ENCODE measurements around the gene RBMS3.
"Not testable (repeated sequence)": the region's sequence is repeated elsewhere in the genome, so short reads cannot be mapped to it uniquely, and the experiment has no call there.

The RBMS3 gene

DNA sequence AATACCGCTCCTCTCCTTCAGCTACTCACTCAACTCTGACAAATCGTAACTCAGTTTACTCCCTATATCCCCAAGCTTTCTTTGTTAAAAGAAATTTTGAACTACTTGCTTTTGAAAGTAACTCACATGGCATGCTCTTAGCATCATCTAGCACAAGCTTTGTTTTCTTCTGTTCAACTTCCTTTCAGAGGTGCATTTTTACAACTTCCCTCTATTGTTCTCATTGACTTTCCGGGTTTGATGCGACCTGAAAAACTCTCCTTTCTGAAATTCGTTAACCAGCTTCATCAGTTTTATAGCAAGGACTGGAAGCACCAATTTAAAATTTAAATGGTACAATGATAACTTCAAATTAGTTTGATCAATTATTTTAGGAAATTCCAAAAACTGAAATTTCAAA, 696.0 kb downstream of the RBMS3 start:
- DNase-seq = no peak

GRCh38 chr3:29977360-29977759, 696.5 kb downstream of the RBMS3 start:
- DNase-seq = no peak

GRCh38 chr3:29978036-29978435, 697.2 kb downstream of the RBMS3 start:
- no peak for DNase-seq

GRCh38 chr3:29991198-29991597, 710.3 kb downstream of the RBMS3 start:
- DNase-seq = no peak

GRCh38 chr3:30002797-30003196, 721.9 kb downstream of the RBMS3 start:
- no peak for DNase-seq

GRCh38 chr3:30003741-30004140, 722.9 kb downstream of the RBMS3 start:
- DNase-seq = no peak

DNA sequence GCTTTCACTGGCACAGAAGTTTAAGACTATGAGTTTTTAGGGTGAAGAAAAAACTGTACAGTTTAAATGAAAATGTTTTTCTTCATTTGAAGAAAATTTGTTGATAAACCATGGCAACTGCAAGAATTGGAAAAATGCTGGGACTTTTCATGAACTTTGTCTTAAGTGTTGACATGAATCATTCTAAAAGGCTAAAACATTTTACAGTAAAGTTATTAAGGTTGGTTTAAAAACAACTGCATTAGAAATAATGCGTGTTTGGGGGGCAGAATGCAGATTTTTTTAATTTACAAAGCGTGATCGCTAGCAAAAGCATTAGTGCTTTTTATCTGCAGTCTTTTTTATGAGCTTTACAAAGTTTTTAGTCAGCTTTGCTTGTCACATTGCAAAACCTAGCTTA, 723.6 kb downstream of the RBMS3 start:
- no peak for DNase-seq

DNA sequence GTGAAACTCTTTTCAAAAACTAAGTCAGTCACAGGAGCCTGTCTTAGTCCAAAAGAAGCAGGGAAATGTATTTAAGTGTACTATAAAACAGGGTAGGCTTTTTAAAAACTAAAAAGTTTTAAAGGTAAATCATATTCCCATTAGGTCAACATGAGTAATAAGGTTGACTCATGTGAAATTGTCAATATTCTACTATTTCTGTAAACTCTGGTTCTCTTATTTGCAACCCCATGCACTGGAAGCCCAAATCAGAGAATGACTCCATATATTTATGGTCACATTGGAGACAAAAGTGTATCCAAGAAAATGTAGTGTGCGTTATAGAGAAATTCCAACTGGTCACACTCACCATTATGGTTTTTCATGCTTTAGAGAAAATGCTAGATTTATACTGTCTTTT, 725.2 kb downstream of the RBMS3 start:
- DNase-seq = no peak

GRCh38 chr3:30007668-30008067, 726.8 kb downstream of the RBMS3 start:
- DNase-seq = no peak

DNA sequence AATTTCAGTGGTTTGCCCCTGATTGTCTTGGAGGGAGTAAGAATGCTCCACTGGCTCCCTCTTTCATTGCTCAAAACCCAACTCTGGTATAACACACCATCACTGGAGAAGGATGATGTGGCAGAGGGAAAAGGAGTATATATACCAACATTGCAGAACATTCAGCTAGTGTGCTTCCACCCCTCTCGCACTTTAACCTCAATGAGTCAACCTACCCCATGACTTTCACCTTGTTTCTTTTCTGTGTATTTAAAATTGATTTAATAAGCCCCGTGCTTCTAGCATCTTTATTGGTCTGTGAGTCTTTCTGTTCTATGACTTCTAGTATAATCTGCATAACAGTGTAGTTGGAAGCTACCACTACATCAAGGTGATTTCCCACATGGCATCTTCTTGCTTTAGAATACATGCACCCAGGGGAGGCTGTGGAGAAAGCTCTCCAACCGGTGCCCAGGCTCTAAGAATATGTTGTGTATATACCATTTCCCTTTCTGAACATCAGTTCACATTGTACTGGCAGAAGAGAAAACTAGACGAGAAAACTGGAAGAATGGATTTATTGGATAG, 730.4 kb downstream of the RBMS3 start:
- no peak for DNase-seq

GRCh38 chr3:30012941-30013543, 732.2 kb downstream of the RBMS3 start:
- DNase-seq = peak; percentile 29 to 75 (median 67)

GRCh38 chr3:30017901-30018300, 737.0 kb downstream of the RBMS3 start:
- DNase-seq = no peak

DNA sequence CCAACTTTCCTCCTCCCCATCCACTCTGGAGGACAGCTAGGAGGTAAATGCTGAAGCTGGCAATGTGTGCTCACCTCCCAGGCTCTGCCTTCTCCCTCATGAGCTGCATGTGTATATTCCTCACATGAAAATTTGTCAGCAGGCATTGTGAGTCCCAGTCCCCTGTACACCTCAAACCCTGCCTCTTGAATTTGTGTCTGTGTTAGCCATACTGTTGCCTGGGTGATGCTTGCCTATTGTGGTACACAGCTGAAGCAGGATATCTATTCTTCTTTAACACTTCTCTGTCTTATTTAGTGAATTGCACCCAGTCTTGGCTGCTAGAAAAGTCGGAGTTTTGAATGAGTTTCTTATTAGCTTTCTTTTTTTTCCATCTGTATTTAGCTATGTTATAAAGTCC, 739.5 kb downstream of the RBMS3 start:
- DNase-seq = peak in 1 of 3 experiments; percentile 4

- no peak for DNase-seq
Observed at GRCh38 chr3:30024466-30024865, 743.6 kb downstream of the RBMS3 start.

DNA sequence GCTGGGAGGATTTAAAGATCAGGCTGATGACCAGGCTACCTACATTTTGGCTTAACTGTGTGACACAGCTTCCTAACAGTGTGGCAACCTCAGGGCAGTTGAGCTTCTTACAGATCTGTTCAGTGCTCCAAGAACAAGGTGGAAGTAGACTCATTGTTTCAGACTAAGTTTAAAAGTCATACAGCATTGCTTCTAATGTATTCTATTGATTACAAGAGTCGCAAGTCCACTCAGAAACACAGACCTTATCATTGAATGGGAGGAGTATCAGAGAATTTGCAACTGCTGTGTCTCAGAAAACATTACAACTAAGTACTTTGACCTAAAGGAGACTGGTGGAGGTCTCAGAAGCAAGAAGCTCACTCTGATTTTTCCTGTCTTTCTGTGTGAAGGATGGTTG, 746.0 kb downstream of the RBMS3 start:
- DNase-seq = no peak

DNA sequence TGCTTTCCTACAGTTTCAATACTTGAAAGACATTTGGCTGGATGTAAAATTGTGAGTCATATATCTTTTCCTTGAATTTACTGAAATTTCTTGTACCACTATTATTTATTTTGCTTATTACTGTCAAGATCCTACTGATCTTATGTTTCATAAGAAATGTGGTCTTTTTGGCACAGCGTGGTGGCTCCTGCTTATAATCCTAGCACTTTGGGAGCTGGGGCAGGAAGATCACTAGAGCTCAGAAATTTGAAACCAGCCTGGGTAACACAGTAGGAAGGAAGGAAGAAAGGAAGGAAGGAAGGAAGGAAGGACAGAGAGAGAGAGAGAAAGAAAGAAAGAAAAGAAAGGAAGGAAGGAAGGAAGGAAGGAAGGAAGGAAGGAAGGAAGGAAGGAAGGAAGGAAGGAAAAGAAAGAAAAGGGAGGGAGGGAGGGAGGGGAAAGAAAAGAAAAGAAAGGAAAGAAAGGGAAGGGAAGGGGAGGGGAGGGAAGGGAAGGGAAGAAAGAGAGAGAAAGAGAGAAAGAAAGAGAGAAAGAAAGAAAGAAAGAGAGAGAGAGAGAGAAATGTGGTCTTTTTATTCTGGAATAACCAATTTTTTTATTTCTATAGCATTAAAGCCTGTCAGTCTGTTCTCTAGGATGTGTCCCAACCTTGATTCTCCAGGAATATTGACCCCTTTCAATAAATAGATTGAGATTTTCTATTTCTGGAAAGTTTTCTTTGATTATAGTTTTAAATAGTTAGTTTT, 753.5 kb downstream of the RBMS3 start:
- DNase-seq = no peak

DNA sequence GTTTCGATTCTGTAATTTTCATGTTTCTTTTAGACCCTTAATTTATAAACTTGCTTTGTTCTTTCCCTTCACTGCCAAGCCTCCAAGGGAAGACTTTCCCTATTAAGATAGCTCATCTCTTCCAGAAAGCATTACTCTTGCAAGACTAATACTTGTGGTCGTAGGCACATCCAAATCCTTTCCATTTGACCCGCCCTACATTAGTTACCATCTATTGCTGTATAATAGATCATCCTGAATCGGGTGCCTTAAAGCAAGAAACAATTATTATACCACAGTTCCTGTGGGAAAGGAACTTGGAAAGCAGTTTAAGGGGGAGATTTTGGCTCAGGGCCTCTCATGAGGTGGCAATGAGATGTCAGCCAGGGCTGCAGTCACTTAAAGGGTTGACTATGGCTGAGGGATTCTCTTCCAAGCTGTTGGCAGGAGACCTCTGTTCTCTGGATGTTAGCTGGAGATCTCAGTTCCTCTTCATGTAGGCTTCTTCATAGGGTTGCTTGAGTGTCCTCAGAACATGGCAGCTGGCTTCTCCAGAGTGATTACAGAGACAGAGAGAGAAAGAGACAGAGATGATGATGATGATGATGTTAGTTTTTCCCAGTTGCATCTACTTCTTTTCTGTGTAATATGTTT, 755.2 kb downstream of the RBMS3 start:
- DNase-seq = no peak

- no peak for DNase-seq
Observed at GRCh38 chr3:30040126-30040525, 759.3 kb downstream of the RBMS3 start.

DNA sequence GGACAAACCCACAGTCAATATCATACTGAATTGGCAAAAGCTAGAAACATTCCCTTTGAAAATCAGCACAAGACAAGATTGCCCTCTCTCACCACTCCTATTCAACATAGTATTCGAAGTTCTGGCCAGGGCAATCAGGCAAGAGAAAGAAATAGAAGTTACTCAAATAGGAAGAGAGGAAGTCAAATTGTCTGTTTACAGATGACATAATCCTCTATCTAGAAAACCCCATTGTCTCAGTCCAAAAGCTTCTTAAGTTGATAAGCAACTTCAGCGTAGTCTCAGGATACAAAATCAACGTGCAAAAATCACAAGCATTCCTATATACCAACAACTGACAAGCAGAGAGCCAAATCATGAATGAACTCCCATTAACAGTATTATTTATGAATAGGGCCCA, 760.6 kb downstream of the RBMS3 start:
- DNase-seq = not testable (repeated sequence)

DNA sequence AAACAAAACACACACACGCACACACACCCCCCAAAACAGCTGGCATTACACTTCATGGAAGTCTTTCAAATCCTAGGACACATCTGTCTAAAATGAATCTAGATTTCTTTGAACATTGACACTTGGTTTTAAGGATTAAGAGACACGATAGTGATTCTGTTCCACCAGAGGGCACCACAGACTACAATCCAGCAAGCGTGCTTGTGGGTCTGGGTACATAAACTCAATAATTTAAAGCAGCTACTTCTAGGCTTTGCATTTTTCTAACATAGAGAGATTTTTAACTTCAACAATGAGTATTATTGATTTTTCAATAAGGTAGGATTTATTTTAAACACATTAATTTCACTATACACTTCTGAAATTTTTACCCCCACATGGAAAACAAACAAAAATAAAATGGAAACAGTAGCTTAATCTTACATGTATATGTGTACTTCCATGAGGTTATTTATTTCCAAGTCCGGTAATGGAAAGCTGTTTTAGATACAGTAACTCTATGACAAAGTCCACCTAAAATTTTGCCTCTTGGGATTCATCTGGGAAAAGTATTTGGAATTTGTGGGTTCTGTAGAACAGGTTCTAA, 761.5 kb downstream of the RBMS3 start:
- DNase-seq = peak; percentile 26 to 67 (median 55)

DNA sequence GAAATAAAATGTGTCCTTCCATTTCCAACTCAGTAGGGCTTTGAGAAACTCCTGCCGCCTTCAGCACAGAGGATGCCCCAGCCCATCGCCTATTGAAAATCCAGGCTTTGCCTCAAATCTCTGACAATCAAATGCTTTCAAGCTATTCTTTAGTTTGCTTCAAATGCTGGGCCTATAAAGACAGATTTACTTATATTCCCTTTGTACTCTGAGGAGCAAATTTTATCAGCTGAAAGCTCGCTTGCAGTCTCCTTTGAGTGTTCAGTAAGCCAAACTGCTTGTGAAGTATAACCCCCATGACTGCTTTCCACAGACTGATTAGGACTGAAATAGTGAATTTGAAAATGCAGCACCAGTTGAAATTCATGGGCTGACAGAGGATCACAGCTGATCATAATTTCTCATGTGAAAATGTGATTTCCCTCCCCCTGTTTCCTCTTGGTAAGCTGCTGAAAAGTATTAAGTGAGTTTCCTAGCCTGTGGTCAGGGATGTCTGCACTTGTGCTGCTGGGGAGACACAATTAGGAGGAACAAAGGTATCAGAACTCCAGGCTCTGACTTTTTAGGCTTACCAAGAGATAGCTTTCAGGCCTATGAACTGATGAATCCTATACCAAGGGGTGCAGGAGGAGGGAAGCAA, 762.2 kb downstream of the RBMS3 start:
- DNase-seq = no peak

DNA sequence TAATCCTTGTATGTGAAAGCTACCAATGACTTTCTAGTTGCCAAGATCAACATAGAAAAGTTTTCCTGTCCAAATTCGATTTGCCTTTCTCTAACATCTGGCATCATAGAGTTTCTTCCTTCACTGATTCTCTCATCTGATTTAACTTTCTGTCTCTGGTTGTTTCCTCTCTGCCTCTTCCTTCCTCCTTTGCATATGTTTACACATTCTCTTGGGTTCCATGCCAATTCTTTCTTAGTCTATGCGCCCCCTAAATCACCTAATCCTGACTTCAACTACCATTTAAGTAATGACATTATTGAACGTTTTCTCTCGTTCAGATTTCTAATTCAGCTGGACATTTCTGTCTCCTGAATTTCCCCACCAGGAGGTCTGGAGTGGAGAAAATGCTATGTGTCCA, 763.6 kb downstream of the RBMS3 start:
- DNase-seq = no peak

DNA sequence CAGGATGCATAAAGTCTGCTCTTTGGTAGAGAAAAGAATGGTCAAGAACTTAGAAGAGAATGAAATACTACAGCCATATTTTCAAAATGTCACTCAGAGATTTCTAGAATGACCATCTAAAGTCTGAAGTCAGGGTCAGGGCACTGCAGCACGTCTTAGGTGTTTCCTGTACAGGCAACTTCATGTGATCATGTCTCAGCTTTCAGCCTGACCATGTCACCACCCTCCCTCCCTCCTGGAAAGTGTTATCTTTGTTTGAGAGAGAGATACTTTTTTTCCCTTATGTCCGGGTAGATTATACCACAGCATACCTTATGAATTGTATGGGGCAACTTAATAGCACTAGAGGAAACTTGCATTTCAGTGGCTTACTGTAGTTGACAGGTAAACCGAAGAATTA, 767.6 kb downstream of the RBMS3 start:
- no peak for DNase-seq
